Measurements from ENCODE around the gene CDH23.

The CDH23 gene

DNA sequence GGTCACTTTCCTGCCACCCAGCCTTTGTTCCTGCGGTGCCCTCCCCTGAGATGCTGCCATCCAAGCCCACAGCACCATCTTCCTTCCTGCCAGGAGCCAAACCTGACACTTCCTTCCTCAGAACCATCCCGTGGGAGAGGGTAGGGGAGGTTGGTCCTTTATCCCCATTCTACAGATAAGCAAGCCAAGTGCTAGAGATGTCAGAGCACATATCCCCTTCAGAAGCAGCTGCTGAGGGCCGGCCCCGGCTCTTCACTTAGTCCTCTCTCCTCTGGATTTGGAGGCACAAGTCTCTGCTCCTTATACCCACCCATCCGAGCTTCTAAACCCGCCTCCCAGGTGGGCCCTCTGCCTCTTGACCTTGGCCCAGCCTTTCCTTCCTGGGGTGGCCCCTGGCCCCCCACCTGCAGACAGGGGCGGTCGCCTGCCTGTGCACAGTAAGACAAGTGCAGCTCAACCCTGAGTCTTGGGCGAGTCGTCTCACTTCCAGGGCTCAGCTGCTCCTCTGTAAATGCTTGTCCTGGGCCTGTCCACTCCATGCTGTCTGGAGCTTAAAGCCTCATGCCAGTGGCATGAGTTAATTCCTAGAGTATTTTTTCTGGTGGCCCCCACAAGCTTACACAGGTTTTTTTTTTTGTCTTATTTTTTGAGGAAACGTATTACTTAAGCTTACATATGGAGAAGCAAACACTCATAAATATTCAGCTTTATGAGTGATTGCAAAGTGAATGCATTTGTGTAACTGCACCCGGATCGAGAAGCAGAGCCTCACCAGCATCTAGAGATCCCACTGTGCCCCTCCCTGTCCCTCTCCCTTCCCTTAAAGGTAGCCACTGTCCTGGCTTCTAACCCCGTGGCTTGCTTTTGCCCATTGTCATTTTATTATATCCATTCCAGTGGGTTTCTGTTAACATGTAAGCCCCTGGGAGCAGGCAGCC lies 125.1 kb downstream of the CDH23 start:
- DNase-seq, result no peak

DNA sequence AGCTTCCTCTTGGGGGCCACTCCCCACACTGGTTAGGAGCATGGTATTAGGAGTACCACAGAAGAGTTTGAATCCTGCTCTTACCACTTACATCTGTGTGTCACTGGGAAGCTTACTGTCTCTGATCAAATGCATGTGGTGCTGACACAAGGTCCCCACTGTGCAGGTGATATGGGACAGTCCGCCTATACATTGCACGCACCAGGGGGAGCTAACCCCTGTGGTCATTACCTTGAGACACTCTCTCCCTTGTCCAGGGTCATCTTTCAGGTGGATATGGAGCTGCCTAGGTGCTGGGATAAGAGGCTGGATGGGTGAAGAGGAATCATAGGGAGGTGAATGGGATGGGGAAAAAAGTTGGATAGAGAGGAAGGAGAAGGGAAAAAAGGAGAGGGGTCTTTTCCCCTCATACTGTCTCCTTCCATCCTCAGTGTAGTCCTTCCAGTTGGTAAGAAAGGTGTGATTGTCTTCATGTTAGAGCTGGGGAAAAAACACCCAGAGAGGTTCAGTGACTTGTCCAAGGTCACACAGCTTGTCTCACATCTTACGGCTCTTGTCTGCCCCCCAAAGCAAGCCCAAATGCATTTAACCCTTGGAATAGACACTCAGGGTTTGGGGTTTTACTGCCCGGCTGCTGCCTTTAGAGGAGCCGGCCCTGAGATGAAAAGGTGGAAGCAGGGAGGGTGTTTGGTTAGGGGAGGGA lies 125.9 kb downstream of the CDH23 start:
- DNase-seq, result no peak

DNA sequence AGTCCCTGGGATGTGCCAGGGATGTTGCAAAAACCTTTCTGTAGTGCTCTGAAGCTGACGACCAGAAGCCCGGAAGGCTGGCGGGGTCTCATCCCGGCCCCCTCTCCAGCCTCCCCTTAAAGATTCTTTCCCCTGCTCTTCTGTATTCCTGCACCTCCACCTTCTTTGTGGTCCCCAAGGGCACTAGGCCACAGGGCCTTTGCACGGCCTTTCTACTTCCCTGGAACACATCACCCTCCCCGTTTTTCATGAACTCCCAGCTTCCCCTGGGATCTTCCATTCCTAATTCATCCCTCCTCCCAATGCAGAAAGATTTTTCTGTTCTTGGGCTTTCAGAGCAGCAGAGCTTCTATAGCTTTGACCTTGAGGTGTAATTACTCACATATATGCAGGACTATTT lies 127.0 kb downstream of the CDH23 start:
- no peak for DNase-seq

DNA sequence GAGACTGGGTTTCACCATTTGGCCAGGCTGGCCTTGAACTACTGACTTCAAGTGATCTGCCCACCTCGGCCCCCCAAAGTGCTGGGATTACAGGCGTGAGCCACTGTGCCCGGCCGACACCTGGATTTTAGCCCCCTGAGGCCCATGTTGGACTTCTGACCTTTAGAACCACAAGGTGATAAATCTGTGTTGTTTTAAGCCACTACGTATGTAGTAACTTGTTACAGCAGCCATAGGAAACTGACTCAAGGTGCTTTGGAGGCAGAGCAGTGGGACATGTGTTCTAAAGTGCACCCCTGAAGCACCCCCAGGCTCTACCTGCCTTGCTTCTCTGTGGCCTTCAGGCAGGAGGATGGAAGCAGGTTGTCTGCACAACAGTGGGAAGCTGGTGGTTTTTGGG lies 128.4 kb downstream of the CDH23 start:
- DNase-seq, result no peak

DNA sequence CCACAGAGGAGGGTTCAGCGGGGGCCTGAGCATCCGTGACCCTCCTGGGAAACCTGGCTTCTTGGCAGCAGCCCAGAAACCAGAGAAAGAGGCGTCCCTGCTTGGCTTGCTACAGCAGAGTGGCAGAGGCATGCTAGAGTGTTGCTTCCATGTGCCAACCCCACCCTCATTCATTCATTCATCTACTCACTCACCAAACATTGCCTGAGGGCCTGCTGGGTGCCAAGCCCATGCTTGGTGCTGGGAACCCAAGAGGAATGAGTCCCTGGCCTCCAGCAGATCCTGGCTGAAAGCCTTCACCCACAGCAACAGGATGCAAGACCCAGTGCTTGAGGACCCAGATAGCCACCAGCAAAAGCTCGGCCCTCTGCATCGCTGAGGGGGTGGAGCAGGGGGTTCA lies 129.0 kb downstream of the CDH23 start:
- DNase-seq, result no peak

DNA sequence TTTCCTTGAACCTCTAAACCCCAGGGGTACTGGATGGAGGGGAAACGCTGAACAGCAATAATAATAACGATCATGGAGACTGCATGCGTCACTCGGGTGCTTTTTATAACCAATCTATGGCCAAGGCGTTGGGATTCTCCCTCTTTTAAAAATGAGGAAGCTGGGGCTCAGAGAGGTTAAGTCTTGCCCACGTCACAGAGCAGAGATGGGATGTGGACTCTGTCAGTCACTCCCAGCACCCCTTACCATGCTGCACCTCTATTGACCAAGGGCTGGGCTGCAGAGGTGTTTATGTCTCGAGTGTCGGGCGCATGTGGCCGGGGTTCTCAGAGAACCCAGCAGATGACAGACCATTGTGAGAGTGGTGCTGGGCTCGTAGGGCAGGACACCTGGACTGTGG lies 129.9 kb downstream of the CDH23 start:
- DNase-seq, result no peak

DNA sequence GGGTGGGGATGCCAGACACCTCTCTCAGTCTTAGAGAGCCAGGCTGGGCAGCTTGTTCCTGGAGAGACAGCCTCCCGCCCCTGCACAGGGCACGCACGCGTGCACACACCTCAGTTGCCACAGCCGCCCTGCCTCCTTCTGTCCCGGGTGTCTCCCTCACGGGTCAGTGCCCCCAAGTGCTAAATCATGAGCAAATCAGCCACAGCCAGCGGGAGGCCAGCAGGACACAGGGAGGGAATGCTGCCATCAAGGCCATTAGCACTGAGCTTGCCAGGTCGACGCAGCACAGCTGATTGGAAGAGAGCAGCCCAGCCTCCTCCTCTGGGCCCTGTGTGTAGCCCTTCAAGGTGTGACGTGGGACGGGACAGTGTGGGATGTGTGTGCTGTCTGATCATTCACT lies 130.4 kb downstream of the CDH23 start:
- no peak for DNase-seq

- DNase-seq, result no peak
These were observed 131.9 kb downstream of the CDH23 start for GRCh38 chr10:71528371-71529206.

DNA sequence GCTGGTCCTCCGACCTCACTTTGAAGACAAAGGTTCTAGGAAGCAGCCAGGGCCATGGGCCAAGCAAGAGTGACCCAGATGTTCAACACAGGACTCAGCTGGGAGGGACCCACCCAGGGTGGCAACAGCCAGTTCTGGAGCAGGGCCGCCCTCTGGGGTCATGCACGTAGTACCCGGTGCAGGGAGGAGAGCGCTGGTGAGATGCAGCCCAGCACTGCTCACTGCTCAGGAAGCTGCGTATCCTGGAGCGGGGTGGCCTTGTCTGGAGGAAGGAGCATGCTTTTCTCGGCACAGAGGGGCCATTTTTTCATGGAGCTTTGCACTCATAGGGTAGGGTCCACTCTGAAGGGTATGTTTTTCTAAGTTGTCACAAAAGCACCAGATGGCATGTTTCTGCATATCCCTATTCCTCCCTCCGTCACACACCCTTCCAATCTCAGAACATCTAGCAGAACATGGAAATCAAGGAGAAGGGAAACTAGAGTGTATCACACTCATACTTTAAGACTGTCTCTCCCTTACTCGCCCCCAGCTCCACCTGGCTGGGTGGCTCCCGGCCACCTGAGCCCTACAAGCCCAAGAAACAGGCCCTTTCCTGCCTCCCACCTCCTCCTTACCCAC lies 132.6 kb downstream of the CDH23 start:
- DNase-seq, result no peak

- DNase-seq, result no peak
These were observed 134.1 kb downstream of the CDH23 start for GRCh38 chr10:71530781-71531180.

DNA sequence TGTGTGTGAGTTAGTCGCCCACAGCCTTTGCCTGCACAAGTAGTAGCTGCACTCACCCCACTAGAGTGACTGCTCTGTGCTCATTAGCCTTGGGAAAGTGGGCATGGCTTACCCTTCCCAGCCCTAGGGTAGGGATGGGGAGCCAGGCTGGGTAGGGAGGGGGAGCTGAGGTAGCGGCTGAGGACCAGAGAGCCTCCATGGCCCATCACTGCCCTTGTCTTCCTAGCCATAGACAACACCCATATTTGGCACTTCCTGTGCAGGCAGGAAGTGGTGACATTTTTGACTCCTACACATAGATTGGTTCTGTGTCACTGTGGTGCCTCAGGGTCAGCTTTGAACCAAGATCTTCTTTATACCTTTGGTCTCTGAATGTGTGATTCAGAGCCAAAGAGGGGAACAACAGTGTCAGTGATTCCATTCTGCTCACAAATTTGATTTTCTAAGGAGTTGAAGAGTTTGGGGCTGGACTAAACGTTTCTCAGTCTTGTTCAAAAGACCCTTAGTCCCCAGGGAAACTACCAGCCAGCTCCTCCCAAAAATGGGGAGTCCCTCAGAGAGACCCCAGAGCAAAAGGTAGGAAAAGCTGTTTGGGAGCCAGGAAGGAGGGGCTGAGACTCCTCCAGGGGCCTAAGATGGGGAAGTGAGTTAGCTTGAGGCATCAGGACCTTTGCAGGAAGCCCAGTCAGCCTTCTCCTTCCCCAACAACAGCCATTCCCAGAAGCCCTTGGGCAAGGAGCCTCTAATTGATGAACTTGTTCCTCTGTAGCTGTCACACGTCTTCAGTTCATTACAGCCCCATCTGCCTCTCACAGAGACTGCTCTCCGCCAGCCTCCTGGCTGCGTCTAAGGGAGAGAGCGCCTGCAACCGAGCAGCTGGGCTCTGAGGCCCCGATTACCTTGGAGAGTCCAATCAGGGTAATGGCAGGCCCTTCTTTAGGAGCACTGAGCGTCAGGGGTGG lies 135.0 kb downstream of the CDH23 start:
- peak; percentile 11 for DNase-seq

- no peak for DNase-seq
These were observed 136.2 kb downstream of the CDH23 start for GRCh38 chr10:71532878-71533277.

- no peak for DNase-seq
These were observed 137.2 kb downstream of the CDH23 start for GRCh38 chr10:71533936-71534335.

- no peak for DNase-seq
These were observed 138.0 kb downstream of the CDH23 start for GRCh38 chr10:71534568-71535194.

- no peak for DNase-seq
These were observed 139.6 kb downstream of the CDH23 start for GRCh38 chr10:71536332-71536731.

- no peak for DNase-seq
These were observed 140.4 kb downstream of the CDH23 start for GRCh38 chr10:71537125-71537524.

DNA sequence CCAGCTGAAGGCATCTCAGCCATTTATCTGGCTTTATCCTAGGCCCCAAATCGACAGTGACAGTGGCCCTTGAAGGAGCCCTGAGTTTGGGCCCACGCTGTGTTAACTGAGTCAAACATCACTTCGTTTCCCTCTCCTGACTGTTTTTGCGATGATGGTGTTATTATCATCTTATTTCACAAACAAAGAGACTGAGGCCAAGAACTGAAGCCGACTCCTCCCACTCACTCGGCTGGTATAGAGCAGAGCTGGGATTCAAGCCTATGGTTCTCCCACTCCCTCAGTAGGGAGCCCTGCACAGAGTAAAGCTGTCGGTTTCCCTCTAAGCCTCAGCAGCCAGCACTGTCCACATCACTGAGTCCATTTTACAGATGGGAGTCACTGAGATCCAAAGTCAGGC lies 141.0 kb downstream of the CDH23 start:
- DNase-seq, result no peak

DNA sequence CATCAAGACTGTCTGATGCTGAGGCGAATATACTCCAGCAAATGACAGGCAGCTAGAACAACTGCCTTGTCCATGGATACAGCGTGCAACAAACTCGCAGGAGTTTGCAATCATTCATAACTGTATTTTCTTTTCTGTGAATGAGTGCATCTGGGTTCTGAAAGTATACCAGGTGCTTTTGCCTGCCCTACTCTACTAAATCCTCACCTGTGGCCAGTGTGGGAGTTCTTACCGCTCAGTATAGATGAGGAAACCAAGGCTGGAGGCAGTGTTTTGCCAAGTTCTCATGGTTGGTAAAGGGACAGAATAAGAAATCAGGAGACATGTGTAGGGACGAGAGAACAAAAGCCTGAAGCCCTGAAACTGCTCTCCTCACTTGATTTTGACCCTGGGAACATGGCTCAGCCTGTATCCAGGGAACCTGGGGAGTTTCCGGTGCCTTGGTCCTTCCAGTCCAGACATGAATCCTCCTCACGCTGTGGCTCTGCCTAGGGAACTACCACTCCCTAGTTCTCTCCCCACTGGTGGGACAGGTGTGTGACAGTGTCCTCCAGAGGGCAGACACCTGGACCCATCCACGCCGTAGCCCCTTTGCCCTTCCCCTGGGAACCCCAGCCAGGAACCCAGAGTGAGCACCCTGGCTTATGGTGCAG lies 142.0 kb downstream of the CDH23 start:
- no peak for DNase-seq

- no peak for DNase-seq
These were observed 142.9 kb downstream of the CDH23 start for GRCh38 chr10:71539442-71540118.

DNA sequence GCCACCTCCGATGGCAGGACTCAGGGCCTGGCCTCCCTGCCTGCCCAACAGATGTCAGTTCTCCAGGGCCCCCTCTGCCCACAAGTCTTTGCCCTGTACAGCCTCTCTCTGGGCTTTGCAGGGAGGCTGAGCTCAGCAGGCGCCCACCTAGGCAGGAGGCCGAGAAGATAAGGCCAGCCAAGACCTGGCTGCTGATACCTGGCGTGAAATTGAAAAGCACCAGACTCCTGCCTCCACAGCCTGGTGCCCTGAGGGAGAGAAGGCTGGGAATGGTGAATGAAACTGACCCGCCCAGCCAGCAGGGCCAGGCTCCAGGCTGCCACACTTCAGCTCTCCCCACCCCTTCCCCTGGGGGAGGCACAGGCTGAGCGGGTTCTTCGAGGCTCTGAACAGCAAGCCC lies 145.8 kb downstream of the CDH23 start:
- DNase-seq, result no peak
